Activated CD8-positive, alpha-beta memory T cell treated with anti-CD3 and anti-CD28 coated beads, Interleukin-2, amount 50 U/mL, for 24 hours (primary cell): Measurements from ENCODE around the gene CC2D2A.
"Not testable (repeated sequence)": the region's sequence is repeated elsewhere in the genome, so short reads cannot be mapped to it uniquely, and the experiment has no call there.

Experiments used
- DNase-seq: peaks from one replicate; pipeline ENCODE4 v3.0.0-alpha.2; 2020; ENCODE audit errors: extremely low read depth

Gene CC2D2A

DNA sequence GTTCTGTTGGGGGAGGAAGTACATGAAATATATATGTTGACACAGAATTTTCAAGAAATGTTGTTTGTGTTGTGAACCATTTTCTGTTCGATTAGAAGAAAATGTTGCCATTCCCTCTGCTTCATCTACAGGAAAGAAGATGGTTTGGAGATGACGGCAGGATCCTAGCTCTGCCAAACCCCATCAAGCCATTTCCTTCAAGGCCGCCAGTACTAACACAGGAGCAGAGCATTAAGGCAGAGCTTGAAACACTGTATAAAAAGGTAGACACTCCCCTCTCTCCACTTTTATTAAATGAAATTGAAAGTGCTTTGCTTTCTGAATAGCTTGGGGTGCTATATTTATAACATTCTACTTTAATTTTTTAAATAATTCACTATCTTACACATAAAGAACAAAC is 46.8 kb downstream of the CC2D2A start:
- DNase-seq: no peak

DNA sequence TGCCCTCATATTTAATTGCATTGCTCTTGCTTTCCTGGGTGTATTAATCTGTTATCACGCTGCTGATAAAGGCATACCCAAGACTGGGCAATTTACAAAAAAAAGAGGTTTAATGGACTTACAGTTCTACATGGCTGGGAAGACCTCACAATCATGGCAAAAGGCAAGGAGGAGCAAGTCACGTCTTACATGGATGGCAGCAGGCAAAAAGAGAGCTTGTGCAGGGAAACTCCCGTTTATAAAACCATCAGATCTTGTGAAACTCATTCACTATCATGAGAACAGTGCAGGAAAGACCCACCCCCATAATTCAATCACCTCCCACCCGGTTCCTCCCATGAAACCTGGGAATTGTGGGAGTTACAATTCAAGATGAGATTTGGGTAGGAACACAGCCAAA is 48.0 kb downstream of the CC2D2A start:
- DNase-seq: not testable (repeated sequence)

DNA sequence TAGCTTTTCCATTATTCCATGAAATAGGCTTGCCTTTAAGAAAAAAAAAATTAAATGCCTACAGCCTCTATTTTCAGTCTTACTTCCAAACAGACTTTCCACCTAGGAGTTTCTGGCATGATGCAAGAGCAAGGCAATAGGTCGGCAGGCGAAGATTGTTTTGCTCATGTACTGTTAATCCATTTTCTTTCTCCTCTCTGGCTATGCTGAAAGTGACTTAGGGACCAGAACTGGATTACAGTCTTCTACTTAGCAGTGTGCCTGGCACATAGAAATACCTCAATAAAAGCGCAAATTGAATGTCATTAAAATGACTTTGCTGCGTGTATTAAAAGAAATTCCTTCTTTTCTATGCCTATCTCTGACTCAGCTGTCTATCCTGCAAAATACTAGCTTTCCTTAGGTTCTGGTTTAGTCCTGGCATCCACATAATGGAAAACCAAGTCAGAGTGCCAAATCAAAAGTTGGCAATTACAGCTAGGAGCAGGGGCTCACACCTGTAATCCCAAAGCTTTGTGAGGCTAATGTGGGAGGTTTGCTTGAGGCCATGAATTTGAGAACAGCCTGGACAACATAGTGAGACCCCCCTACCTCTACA is 51.9 kb downstream of the CC2D2A start:
- no peak for DNase-seq

DNA sequence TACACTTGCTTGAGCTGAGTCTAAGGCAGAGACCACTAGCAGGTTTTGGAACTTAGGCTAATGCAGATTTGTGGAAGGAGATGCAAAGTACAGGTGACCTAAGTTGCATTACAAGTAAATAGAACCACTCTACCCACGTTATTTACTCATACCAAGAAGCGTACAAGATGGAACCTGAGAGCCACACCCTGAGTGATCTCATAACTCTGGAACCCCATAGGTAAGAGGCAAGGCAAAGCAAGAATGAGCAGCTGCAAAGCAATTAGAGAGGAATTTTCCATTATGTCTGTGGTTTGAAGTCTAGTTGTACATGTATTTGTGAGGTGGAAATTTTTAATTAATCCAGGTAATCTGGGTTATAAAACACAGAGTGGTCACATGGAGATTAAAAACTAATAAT is 55.4 kb downstream of the CC2D2A start:
- DNase-seq: no peak

DNA sequence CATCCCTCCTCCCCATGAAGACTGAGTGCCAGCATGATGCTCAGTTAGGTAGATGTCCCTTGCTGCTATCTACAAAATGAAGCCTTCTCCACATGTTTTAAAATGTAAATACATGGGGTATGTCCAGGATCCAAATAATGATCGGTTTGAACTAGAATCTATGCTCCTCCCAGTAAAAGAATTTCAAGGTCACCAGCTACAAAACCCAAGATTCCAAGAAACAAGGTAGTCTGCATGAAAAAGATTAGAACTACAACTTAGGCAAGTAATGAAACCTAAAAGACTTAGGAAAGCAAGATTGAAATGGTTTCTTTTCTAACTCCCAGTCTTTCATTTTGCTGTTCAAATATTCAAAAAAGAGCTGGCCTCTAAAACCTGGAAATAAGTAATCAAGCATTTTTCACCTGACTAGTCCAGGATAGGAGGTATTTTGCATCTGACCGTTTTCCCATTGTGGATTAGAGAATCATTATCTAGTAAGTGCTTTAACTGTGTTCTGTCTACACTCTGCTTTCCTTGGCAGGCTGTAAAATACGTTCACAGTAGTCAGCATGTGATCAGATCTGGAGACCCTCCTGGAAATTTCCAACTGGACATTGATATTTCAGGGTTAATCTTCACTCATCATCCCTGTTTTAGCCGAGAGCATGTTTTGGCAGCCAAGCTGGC is 57.4 kb downstream of the CC2D2A start:
- DNase-seq: no peak

DNA sequence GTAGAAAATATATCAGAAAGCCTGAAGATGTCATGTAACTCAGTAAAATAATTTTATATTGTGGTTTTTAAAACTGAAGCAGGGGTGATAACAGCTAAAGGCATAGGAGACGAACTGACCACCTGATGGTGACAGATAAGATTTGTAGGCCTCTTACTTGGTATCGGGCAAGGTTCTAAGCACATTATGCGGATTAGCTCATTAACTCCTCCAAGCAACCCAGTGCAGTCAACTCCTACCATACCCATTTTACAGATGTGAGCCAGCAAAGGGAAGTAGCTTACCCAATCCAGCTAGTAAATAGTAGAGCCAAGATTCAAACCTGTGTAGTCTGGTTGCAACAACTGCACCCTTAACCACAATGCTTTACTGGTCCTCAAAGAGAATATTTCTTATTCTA is 62.1 kb downstream of the CC2D2A start:
- DNase-seq: no peak

DNA sequence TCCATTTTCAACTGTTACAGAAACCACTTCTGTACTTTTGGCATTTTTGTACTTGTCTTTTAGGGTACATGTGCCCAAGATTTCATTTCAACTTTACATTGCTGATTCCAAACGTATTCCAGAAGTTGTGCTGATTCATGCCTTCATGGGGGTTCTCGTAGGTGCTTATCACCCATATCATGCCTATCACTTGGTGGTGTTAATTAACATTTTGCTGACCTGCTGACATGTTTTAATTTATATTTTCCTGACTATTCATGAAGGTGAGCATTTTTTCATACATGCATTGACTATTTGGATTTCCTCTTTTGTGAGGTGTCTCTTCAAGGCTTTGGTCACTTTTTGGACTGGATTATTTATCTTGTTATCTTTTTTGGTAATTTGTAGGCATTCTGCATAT is 64.1 kb downstream of the CC2D2A start:
- DNase-seq: no peak

DNA sequence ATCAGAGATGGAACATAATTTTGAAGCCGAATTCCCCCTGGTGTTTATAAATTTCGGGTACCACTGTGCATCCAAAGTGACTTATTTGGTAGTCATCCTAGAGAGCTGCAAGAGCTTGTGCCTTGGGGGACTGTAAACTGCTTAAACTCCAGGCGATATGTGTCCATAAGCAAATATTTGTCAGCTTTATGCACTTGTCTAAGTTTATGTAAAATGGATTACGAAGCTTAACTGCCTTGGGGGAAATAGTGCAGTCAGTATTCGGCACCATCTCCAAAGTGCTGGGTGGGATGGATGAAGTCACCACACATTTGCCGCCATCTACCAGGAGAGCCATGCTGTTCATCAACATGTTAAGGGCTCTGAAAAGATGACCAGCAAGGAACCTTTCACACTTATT is 65.9 kb downstream of the CC2D2A start:
- no peak for DNase-seq

DNA sequence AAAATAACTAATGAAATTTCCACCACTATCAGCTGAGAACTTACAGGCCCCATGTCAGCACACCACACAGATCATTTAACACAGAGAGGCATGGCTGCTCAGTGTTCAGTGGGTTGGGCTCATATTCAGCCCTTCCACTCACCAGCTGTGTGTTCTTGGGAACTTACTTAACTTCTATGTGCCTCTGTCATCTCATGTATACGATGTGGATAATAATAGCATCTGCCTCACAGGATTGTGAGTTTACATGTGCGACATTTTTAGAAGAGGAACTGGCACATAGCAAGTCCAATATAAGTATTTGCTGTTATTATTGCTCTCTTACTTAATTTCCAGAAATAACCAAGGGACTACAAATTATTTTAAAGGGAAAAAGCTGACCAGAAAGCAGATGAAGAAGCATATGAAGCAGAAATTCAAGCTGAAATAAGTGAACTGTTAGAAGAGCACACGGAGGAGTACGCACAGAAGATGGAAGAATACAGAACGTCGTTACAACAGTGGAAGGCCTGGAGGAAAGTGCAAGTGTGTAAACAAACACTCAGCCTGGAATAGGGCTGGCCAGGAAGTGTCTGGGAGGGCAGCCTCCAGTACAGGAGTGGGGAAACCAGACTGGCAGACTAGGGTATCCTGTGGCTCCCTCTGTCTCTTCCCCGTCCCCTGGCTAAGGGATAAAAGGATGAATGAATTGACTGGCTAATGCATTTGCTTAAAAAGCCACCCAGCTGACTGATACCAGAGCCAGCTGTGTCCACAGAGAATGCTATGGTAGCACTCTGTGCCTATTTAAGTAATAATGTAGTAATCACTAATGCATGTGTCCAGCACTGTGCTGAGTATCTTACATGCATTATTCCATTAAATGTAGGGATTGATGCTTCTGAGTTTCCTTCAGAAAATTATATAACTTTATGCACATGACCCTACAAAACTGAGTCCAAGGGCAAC is 67.1 kb downstream of the CC2D2A start:
- DNase-seq: no peak

DNA sequence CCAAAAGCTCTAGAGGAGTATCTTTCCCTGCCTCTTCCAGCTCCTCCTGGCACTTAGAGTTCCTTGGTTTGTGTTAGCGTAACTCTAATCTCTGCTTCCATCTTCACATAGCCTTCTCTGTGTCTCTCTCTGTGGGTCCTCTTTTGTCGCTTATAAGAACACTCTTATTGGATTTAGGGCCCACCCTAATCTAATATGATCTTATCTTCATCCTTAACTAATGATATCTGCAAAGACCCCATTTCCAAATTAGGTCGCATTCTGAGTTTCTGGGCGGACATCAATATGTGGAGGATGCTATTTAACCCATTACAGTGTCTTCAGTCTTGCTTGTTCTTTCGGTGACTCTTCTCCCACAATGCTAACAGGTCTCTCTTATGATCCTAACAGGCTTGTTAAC is 72.3 kb downstream of the CC2D2A start:
- DNase-seq: no peak

DNA sequence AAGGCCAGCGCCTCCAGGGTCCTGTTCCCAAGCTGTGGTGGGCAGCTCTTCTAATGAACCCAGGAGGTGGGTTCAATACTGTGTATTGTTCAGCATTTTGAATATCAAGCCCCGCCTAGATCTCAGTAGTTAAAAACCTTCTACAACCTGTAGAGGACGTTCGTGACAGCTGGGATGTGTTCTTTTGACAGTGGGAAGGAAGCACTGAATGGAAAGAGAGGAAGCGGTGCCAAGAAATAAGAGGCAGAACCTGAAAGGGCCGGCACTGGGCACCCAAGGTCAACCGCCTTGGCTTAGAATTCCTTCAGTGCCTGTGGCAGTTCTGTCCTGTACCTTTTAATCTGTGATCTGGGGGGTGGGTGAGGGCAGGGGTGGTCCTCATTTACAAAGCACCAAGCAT is 73.1 kb downstream of the CC2D2A start:
- DNase-seq: no peak

DNA sequence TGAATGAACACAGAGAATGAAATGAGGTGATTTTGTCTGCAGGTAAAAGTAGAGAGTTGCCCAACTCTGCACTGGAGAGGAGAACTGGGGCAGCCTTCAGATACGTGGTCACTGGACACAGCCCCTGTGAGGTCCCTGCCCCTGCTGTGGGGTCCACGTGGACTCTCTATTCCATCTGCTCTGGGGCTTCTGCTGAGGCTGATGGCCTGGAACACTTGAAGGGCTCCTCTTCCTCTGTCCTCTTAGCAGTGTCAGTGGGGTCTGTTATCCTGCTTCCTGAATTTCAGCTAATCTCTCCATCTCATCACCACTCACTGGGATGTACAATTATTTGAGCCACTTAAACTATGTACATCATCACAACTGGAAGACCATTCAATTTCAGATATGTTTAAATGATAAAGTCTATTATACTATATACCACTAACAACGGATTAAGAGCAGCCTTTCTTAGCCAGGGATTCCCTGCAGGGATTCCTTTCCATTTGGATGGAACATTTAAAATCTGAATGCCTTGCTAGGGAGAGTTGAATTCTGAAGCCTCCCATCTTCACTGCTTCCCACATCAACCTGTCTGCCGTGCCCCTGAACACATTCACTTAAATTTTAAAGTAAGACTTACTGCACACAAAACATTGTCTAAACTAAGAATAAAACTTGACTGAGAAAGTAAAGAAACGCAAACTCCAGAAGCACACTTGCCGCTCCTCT is 74.0 kb downstream of the CC2D2A start:
- DNase-seq: no peak

DNA sequence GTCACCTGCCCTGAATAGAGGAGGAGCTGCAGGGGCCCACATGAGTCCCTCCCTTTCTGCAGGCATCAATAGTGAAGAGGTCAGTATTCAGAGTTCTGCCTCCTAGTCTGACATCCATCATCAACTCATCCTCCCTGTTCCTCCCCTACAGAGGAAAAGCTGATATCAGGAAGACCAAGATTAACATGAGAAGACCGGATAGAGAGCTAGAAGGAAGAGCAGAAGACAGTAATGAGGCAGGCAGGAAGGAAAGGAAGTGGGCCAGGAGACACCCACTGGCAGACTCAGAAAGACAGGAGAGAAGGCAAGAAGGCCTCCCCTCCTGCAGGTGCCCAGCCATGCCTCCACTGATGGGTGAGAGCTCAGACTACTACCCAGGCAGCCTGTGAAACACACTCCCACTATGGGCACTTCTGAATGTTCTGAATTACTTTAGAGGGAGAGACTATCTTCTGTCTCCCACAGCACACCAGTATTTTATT is 74.6 kb downstream of the CC2D2A start:
- DNase-seq: no peak

DNA sequence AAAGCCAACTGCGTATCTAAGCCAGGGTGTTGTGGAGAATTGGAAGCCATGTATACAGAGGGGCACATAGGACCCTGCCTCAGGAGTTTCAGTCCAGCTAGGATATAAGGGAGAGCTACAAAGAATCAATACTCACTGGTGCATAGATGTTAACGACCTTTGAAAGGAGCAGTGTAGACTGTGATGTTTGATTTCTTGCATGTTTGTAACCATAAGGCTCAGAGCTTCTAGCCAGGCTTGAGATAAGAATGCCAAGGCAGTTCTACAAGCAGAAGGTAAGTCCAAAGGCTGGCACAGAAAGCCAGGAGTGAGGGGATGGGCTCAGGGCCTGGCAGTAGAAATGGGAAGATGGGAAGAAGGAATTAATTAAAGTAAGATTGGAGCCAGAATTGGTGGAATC is 75.7 kb downstream of the CC2D2A start:
- DNase-seq: no peak

DNA sequence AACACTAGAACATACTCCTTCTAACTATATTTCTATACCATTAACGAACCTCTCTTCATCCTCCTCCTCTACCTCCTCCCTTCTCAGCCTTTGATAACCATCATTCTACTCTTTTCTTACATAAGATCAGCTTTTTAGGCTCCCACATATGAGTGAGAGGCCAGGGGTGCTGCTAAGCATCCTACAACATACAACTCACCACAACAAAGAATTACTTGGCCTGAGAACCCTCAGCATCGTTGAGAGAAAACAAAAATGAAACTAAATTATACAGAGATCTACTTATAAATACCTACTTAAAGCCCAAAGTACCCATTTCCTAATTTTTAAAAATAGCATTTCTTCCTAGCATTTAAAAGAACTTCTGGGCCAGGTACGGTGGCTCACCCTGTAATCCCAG is 77.7 kb downstream of the CC2D2A start:
- no peak for DNase-seq

DNA sequence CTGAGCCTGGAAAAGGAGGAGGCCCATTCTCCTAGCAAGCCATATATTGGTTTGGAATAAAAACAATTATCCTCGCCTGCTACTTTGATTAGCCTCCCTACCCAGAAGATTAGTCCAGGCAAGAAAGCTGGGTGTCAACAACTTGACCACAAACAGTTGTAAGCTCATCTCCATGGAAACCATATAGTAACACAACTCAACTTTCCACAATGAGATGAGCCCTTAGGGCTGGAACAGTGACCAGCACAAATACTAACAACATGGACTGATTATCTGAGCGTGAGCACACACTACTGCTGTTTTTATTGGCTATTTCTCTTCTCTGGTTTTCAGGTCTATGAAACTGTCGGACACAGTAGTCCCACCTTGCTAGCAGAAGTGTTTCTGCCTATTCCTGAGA is 80.8 kb downstream of the CC2D2A start:
- no peak for DNase-seq

DNA sequence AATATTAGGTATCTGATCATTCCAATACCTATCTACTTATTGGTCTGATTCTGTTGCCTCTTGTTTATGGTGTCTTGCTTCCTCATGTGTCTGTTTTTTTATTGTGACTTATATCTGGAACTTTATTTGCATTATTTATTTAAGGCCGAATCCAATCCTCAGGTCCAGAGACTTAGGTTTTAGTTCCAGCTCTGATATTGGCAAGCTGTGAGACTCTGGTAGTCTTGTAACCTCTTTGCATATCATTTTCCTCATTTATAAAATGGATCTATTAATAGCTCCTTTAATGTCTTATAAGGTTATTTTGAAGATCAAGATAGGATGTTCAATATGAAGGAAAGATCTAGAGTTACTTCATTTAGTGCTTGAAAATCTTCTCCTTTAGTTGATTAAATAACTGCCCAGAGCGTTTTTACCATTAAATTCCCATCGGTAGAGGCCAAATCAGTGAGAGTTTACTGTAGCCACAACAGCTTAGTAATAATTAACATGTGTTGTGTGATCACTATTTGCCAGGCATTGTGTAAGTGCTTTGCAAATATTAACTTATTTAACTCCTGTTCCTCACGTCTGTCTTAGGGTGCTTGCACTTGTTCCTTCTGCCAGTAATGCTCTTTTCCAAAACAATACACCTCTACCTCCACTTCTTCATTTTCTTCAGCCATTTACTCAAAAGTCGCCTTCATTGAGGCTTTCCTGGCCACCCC is 82.2 kb downstream of the CC2D2A start:
- no peak for DNase-seq

DNA sequence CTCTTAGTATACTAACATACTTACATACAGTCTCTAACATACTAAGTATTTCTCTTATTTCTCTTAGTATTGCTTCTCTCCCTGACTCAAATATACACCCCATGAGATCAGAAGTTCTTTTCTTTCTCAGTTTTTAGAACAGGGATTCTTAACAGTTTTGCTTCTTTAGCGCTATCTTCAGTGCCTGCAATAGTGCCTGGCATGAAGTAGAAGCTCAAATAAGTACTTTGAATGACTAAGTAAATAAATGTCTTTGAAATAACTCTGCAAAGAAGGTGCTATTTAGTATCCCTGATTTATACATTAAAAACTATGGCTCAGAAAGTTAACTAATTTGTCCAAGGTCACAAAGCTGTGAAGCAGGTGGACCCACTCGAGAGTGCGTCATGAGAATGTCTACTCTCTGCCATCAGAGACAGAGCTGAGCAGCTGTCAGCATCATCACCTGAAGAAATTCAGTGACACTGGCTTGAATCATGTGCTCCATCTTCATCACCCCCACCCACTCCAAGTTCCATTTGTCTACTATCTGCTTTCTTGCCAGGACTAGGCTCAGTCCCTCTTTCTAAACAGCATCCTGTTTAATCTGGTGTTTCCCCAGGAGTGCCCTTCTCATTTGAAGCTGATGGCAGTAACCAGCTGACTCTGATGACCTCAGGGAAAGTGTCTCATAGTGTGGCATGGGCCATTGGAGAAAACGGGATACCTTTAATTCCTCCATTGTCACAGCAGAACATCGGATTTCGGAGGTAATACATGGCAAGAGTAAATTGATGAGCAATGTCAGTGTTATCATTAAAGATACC is 83.1 kb downstream of the CC2D2A start:
- DNase-seq: no peak

DNA sequence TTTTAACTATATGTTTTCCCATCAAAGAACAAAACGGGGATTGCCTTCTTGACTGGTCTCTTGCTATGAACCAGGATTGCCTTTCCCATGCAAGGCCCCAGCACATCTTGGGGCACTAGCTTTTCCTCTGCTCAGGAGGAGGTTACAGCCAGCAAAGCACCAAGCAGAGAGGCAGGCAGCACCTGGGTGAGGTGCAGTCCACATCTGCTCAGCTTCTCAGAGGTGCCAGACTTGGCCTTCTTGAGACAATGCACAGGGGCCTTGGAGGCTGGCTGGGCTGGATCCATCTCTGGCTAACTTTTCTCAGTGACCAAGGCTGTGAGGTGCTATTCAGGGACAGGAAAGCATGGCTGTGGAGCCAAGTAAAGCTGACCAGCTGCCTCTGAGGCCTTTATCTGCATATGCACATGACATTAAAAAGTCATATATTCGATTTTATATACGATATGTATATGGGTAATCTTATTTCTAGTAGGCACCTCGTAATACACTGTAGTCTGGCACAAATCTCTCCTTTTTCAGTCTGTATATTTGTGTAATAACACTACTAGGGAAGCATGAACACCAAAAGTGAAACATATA is 86.9 kb downstream of the CC2D2A start:
- no peak for DNase-seq
